H1 (cell line): ENCODE measurements around the gene ACOT11. TPM values are rescaled to one million over a fixed set of nuclear protein-coding genes. Genes with fewer than 3 reads are reported as not detected.

Experiments used
- CTCF ChIA-PET: fragments of 300-600 bp; sonication (Branson Sonifier 250); formaldehyde crosslinking; loops from one replicate; lab custom pipeline; 2021; ENCODE audit not compliant: partially characterized antibody; lab: Charles Lee
- POLR2A ChIA-PET: fragments of 300-600 bp; sonication (Branson Sonifier 250); formaldehyde crosslinking; loops from one replicate; lab custom pipeline; 2021; ENCODE audit warnings: inconsistent platforms; ENCODE audit not compliant: partially characterized antibody; lab: Charles Lee
- DNase-seq, 2 experiments: peaks; one replicate each; pipeline versions ENCODE4 v3.0.0 to v3.0.0-alpha.2; 2010 to 2022; ENCODE audit warnings: low spot score in 2 of 2, low read depth in 1 of 2, mixed read lengths in 1 of 2
- FAIRE-seq: peaks from 2 replicates; lab custom pipeline; 2011; peaks lifted over from hg19 to GRCh38; lab: Jason Lieb, UNC
- H2AFZ ChIP-seq: 2 replicates; pipeline ENCODE4 v1.8.1; 2012; ENCODE audit warnings: low read length, inconsistent platforms
- H2AK5ac ChIP-seq: 2 replicates; pipeline ENCODE4 v1.6.1; 2013; ENCODE audit warnings: low read depth, low read length
- H2BK120ac ChIP-seq: replicated peaks from 2 replicates; pipeline ENCODE3; 2013; ENCODE audit warnings: low read depth, low read length, inconsistent platforms
- H2BK12ac ChIP-seq: 2 replicates; pipeline ENCODE4 v1.6.1; 2013; ENCODE audit warnings: low read depth, low read length
- H2BK15ac ChIP-seq: 2 replicates; pipeline ENCODE4 v1.6.1; 2013; ENCODE audit warnings: low read length
- H2BK20ac ChIP-seq: 2 replicates; pipeline ENCODE4 v1.6.1; 2013; ENCODE audit warnings: low read length
- H2BK5ac ChIP-seq: 2 replicates; pipeline ENCODE4 v1.6.1; 2013; ENCODE audit warnings: low read depth, low read length
- H3K14ac ChIP-seq: 2 replicates; pipeline ENCODE4 v1.6.1; 2013; ENCODE audit warnings: inconsistent platforms; ENCODE audit not compliant: insufficient read length
- H3K18ac ChIP-seq: 2 replicates; pipeline ENCODE4 v1.6.1; 2013; ENCODE audit warnings: low read length; ENCODE audit errors: extremely low read depth
- H3K23ac ChIP-seq: 2 replicates; pipeline ENCODE4 v1.6.1; 2013; ENCODE audit warnings: inconsistent platforms; ENCODE audit not compliant: insufficient read length
- H3K23me2 ChIP-seq: 2 replicates; pipeline ENCODE4 v1.6.1; 2013; ENCODE audit warnings: low read depth, low read length
- H3K27ac ChIP-seq: 2 replicates; pipeline ENCODE4 v1.6.1; 2011; ENCODE audit warnings: low read depth, low read length, inconsistent platforms
- H3K27me3 ChIP-seq, 4 experiments: replicated peaks in 1 of 4; 1 replicate in 1 of 4; 2 replicates in 3 of 4; pipeline versions ENCODE4 v1.6.1 to v1.8.1; 2011 to 2013; ENCODE audit warnings: low read length in 3 of 4, mild to moderate bottlenecking in 3 of 4, inconsistent platforms in 2 of 4, mixed read lengths in 2 of 4, moderate library complexity in 1 of 4; ENCODE audit not compliant: control insufficient read depth in 3 of 4, insufficient read depth in 3 of 4; ENCODE audit errors: extremely low read depth in 1 of 4
- H3K36me3 ChIP-seq, 4 experiments: 2 replicates each; pipeline versions ENCODE4 v1.6.1 to v1.8.1; 2011 to 2013; ENCODE audit warnings: mild to moderate bottlenecking in 4 of 4, low read length in 3 of 4, moderate library complexity in 2 of 4, control low read depth in 1 of 4, inconsistent platforms in 1 of 4; ENCODE audit not compliant: insufficient read depth in 4 of 4, control insufficient read depth in 2 of 4
- H3K4ac ChIP-seq: replicated peaks from 2 replicates; pipeline ENCODE3; 2013; ENCODE audit warnings: low read length, low read depth, mixed read lengths, inconsistent platforms; ENCODE audit not compliant: insufficient read length
- H3K4me1 ChIP-seq, 4 experiments: replicated peaks in 1 of 4; 1 replicate in 1 of 4; 2 replicates in 3 of 4; pipeline versions ENCODE4 v1.6.1 to v1.8.1; 2011 to 2013; ENCODE audit warnings: low read length in 3 of 4, inconsistent platforms in 2 of 4, mixed read lengths in 1 of 4; ENCODE audit not compliant: insufficient read depth in 4 of 4, control insufficient read depth in 3 of 4
- H3K4me2 ChIP-seq, 2 experiments: 2 replicates each; pipeline versions ENCODE4 v1.6.1 to v1.8.1; 2011 to 2013; ENCODE audit warnings: low read depth in 2 of 2, low read length in 2 of 2, control low read depth in 1 of 2, inconsistent platforms in 1 of 2, mild to moderate bottlenecking in 1 of 2; ENCODE audit not compliant: insufficient read depth in 1 of 2
- H3K4me3 ChIP-seq, 4 experiments: fragments of 200-600, 300-600 bp in 1 of 4; sonication (generic), shearing (Covaris generic), sonication (Bioruptor Twin) in 1 of 4; 2 replicates each; pipeline versions ENCODE4 v1.5.1 to v1.8.1; 2011 to 2016; ENCODE audit warnings: low read length in 4 of 4, low read depth in 3 of 4, control low read depth in 2 of 4, inconsistent platforms in 2 of 4, mild to moderate bottlenecking in 2 of 4, mixed read lengths in 1 of 4, moderate library complexity in 1 of 4; ENCODE audit not compliant: insufficient read depth in 2 of 4; ENCODE audit errors: extremely low read depth in 1 of 4
- H3K56ac ChIP-seq: replicated peaks from 2 replicates; pipeline ENCODE3; 2013; ENCODE audit warnings: low read depth, mild to moderate bottlenecking, mixed read lengths, low read length, inconsistent platforms; ENCODE audit not compliant: insufficient read length
- H3K79me1 ChIP-seq: 2 replicates; pipeline ENCODE4 v1.6.1; 2013; ENCODE audit warnings: low read depth, low read length, control low read depth
- H3K79me2 ChIP-seq, 2 experiments: 2 replicates each; pipeline versions ENCODE4 v1.6.1 to v1.8.1; 2012 to 2013; ENCODE audit warnings: low read length in 2 of 2, mild to moderate bottlenecking in 2 of 2, inconsistent platforms in 1 of 2; ENCODE audit not compliant: insufficient read depth in 2 of 2, control insufficient read depth in 1 of 2
- H3K9ac ChIP-seq, 4 experiments: replicated peaks in 1 of 4; 1 replicate in 1 of 4; 2 replicates in 3 of 4; pipeline versions ENCODE4 v1.6.1 to v1.8.1; 2011 to 2013; ENCODE audit warnings: low read depth in 3 of 4, low read length in 3 of 4, control low read depth in 2 of 4, mild to moderate bottlenecking in 2 of 4, moderate library complexity in 2 of 4, inconsistent platforms in 1 of 4; ENCODE audit errors: extremely low read depth in 1 of 4
- H3K9me3 ChIP-seq, 2 experiments: 2 replicates each; pipeline versions ENCODE4 v1.6.1 to v1.8.1; 2012 to 2013; ENCODE audit warnings: mild to moderate bottlenecking in 2 of 2, moderate library complexity in 2 of 2, control low read depth in 1 of 2, inconsistent platforms in 1 of 2, low read depth in 1 of 2, low read length in 1 of 2, mixed read lengths in 1 of 2; ENCODE audit not compliant: insufficient read depth in 2 of 2
- H4K20me1 ChIP-seq, 2 experiments: replicated peaks in 1 of 2; 2 replicates each; pipeline versions ENCODE3 to v1.8.1; 2011 to 2013; ENCODE audit warnings: inconsistent platforms in 2 of 2, low read length in 2 of 2, mild to moderate bottlenecking in 1 of 2; ENCODE audit not compliant: insufficient read depth in 2 of 2, control insufficient read depth in 1 of 2
- H4K5ac ChIP-seq: 2 replicates; pipeline ENCODE4 v1.6.1; 2013; ENCODE audit warnings: low read length, low read depth, mixed read lengths, inconsistent platforms; ENCODE audit not compliant: insufficient read length
- H4K8ac ChIP-seq: 2 replicates; pipeline ENCODE4 v1.8.0; 2013; ENCODE audit warnings: mild to moderate bottlenecking, moderate library complexity, low read length, inconsistent platforms; ENCODE audit not compliant: insufficient read depth; ENCODE audit errors: extremely low read depth
- H4K91ac ChIP-seq: replicated peaks from 2 replicates; pipeline ENCODE3; 2013; ENCODE audit warnings: low read length, mixed read lengths, inconsistent platforms; ENCODE audit not compliant: insufficient read length
- ATF2 ChIP-seq: IDR thresholded peaks from 2 replicates; pipeline ENCODE4 v1.6.1; 2012; ENCODE audit warnings: low read length, inconsistent platforms
- E2F6 ChIP-seq: IDR thresholded peaks from 2 replicates; pipeline ENCODE4 v1.6.1; 2012; ENCODE audit warnings: inconsistent platforms
- KDM5A ChIP-seq: fragments of 200-600 bp; IDR thresholded peaks from 2 replicates; pipeline ENCODE4 v1.7.1; 2012; ENCODE audit warnings: mild to moderate bottlenecking, low read length, inconsistent platforms, mixed read lengths
- TAF1 ChIP-seq: IDR thresholded peaks from 2 replicates; pipeline ENCODE4 v1.6.1; 2011; ENCODE audit warnings: mild to moderate bottlenecking, low read depth, low read length
- TBP ChIP-seq: IDR thresholded peaks from 2 replicates; pipeline ENCODE4 v1.6.1; 2011; ENCODE audit warnings: low read depth, low read length, improper control_type of control experiment
- WGBS, 2 experiments: shearing (Covaris generic) in 1 of 2; methylation state at CpG; one replicate each; pipeline versions ENCODE4 v1.1.6 to v1.1.7; 2013 to 2015; ENCODE audit warnings: low lambda C conversion rate in 2 of 2, mixed read lengths in 2 of 2, inconsistent platforms in 1 of 2, low coverage in 1 of 2, missing lambda C conversion rate in 1 of 2; ENCODE audit not compliant: insufficient replicate concordance in 2 of 2, insufficient coverage in 1 of 2, insufficient read length in 1 of 2; ENCODE audit errors: extremely low coverage in 1 of 2, missing lambda C conversion rate in 1 of 2; 5-methylcytosine and 5-hydroxymethylcytosine counted together
- polyA plus RNA-seq, 7 experiments: library from polyadenylated mRNA; depleted of rRNA in 3 of 7; stranded (reverse) in 5 of 7; unstranded in 2 of 7; fragments of >200 nt in 5 of 7; fragments of 200-250 nt in 2 of 7; gene quantifications; 1 replicate in 5 of 7; 2 replicates in 1 of 7; 4 replicates in 1 of 7; pipeline versions ENCODE4 v1.2.1 to v1.2.3, GENCODE V29; 2011 to 2013; ENCODE audit warnings: missing spikeins in 2 of 7, mixed read lengths in 2 of 7
- total RNA-seq: library from RNA; stranded (reverse); fragmentation: NEBNext Ultra II Directional; extraction: Animal tissue kit (Norgen Biotek cat#: 25700); gene quantifications from 2 replicates; pipeline ENCODE4 v1.2.1, GENCODE V29; 2021
- TF ChIP-seq, protein P1 (sequence below), 3 experiments: IDR thresholded peaks; 1 replicate in 2 of 3; 2 replicates in 1 of 3; pipeline versions ENCODE4 v1.5.1 to v1.6.1; 2011; ENCODE audit warnings: low read length in 3 of 3, mild to moderate bottlenecking in 3 of 3, inconsistent platforms in 2 of 3, low read depth in 1 of 3, moderate library complexity in 1 of 3; ENCODE audit not compliant: insufficient read depth in 1 of 3; ENCODE audit errors: control extremely low read depth in 1 of 3

The ACOT11 gene
- total and polyA plus RNA-seq, 2 of the 8 experiments (the other 6 are each of a cell fraction or from before 2014, with no cell fraction given), result 3.8 to 4.5 TPM

- Histone ChIP-seq H2BK5ac (no peak overlapping the region), H2BK120ac (no peak overlapping the region), H3K9ac (no peak overlapping the region), H3K56ac (no peak overlapping the region), H3K4me1 (peaks cover 4 to 13% (median 8%) of the 10 kb centered on the region in 4 experiments), H2BK15ac (no peak overlapping the region), H3K23me2 (peaks cover 12% of the 10 kb centered on the region; the same call in 1 of the 2 replicates), H3K23ac (no peak overlapping the region), H2AFZ (no peak overlapping the region), H4K8ac (no peak overlapping the region; the same call in 1 of the 2 replicates), H3K4me3 (no peak overlapping the region), H3K27me3 (no peaks in the 10 kb centered on the region), H3K27ac (no peak overlapping the region), H2AK5ac (no peak overlapping the region), H3K14ac (no peak overlapping the region), H3K36me3 (no peaks in the 10 kb centered on the region), H4K91ac (no peak overlapping the region), H2BK12ac (no peak overlapping the region), H3K79me1 (no peaks in the 10 kb centered on the region), H4K20me1 (no peaks in the 10 kb centered on the region), H3K18ac (no peak overlapping the region), H3K4ac (no peak overlapping the region), H2BK20ac (no peak overlapping the region), H4K5ac (no peak overlapping the region), H3K4me2 (no peak overlapping the region), H3K9me3 (no peaks in the 10 kb centered on the region), H3K79me2 (no peaks in the 10 kb centered on the region)
- WGBS, 2 experiments, result 91% methylated on average over 8 of the region's 8 CpGs; no CpG with 5 or more reads in 1 of the 2 experiments
- DNase-seq (no peak), FAIRE-seq (no peak)
- TF ChIP-seq TAF1 (no peak), KDM5A (no peak), E2F6 (no peak), TBP (no peak), ATF2 (no peak)
- TF ChIP-seq, protein P1, sequence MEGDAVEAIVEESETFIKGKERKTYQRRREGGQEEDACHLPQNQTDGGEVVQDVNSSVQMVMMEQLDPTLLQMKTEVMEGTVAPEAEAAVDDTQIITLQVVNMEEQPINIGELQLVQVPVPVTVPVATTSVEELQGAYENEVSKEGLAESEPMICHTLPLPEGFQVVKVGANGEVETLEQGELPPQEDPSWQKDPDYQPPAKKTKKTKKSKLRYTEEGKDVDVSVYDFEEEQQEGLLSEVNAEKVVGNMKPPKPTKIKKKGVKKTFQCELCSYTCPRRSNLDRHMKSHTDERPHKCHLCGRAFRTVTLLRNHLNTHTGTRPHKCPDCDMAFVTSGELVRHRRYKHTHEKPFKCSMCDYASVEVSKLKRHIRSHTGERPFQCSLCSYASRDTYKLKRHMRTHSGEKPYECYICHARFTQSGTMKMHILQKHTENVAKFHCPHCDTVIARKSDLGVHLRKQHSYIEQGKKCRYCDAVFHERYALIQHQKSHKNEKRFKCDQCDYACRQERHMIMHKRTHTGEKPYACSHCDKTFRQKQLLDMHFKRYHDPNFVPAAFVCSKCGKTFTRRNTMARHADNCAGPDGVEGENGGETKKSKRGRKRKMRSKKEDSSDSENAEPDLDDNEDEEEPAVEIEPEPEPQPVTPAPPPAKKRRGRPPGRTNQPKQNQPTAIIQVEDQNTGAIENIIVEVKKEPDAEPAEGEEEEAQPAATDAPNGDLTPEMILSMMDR (IDR thresholded peaks at IDR 0.05; ENCODE audit: control extremely low read depth in 1 of 3, insufficient read depth in 1 of 3, low read depth in 1 of 3, low read length in 3 of 3), result no peak
- POLR2A ChIA-PET, result no interaction called here
- CTCF ChIA-PET, result interaction anchor here (0.8 to 1.9 kb wide), 4 partner anchors 10 to 357 kb away, joined by 3 to 9 read pairs (median 3); partner anchors contain the start of gene ACOT11
Measured at GRCh38 chr1:54538538-54538937, 9.5 kb upstream of the ACOT11 start.
